GM10266 (cell line): ENCODE results near the gene MGAT2.
"Not testable (repeated sequence)": the region's sequence is repeated elsewhere in the genome, so short reads cannot be mapped to it uniquely, and the experiment has no call there.

Experiments
- DNase-seq: peaks from one replicate; pipeline ENCODE4 v3.0.0; 2012; ENCODE audit errors: extremely low spot score
- CTCF ChIP-seq: IDR thresholded peaks from 2 replicates; pipeline ENCODE4 v1.5.1; 2012; ENCODE audit warnings: mild to moderate bottlenecking, low read depth; ENCODE audit not compliant: control insufficient read depth, insufficient read depth; ENCODE audit errors: missing control alignments

Gene MGAT2

GRCh38 chr14:49641697-49642129 is 21.1 kb downstream of the MGAT2 start:
- DNase-seq, result no peak
- TF ChIP-seq CTCF, result no peak

- no peak for TF ChIP-seq CTCF
Measured at GRCh38 chr14:49642163-49642562, 21.6 kb downstream of the MGAT2 start.

GRCh38 chr14:49653508-49653907 is 32.9 kb downstream of the MGAT2 start:
- TF ChIP-seq CTCF, result no peak
- DNase-seq, result no peak

More at GRCh38 chr14:49642163-49642562, 21.6 kb downstream of the MGAT2 start:
- DNase-seq, result no peak

GRCh38 chr14:49654511-49654910 is 33.9 kb downstream of the MGAT2 start:
- no peak for DNase-seq
- no peak for TF ChIP-seq CTCF

GRCh38 chr14:49657500-49657899 is 36.9 kb downstream of the MGAT2 start:
- DNase-seq, result not testable (repeated sequence)

GRCh38 chr14:49659526-49660455 is 39.2 kb downstream of the MGAT2 start:
- no peak for TF ChIP-seq CTCF
- DNase-seq, result no peak

GRCh38 chr14:49670475-49670874 is 49.9 kb downstream of the MGAT2 start:
- no peak for DNase-seq
- no peak for TF ChIP-seq CTCF
